Gastroesophageal sphincter (tissue), 3 donors: Measurements from ENCODE around the gene PAX7.

Experiments
- CTCF ChIP-seq, 4 experiments: fragments of 200-600 bp in 2 of 4; fragments of 450-650 bp in 2 of 4; sonication (generic) in 1 of 4; IDR thresholded peaks; one replicate each; pipeline ENCODE4 v1.5.1; 2017 to 2019; ENCODE audit warnings: antibody characterized with exemption in 4 of 4, mild to moderate bottlenecking in 2 of 4, moderate library complexity in 2 of 4
- EP300 ChIP-seq: sonication (generic); formaldehyde crosslinking; IDR thresholded peaks from one replicate; pipeline ENCODE4 v1.6.1; 2017; ENCODE audit warnings: antibody characterized with exemption, mild to moderate bottlenecking
- POLR2A ChIP-seq, 2 donors: fragments of 450-650 bp; IDR thresholded peaks; one replicate each; pipeline ENCODE4 v1.6.1; 2017; ENCODE audit warnings: antibody characterized with exemption in 2 of 2, mild to moderate bottlenecking in 2 of 2, moderate library complexity in 1 of 2
- POLR2AphosphoS5 ChIP-seq: sonication (generic); formaldehyde crosslinking; IDR thresholded peaks from one replicate; pipeline ENCODE4 v1.6.1; 2017; ENCODE audit warnings: antibody characterized with exemption

DNA sequence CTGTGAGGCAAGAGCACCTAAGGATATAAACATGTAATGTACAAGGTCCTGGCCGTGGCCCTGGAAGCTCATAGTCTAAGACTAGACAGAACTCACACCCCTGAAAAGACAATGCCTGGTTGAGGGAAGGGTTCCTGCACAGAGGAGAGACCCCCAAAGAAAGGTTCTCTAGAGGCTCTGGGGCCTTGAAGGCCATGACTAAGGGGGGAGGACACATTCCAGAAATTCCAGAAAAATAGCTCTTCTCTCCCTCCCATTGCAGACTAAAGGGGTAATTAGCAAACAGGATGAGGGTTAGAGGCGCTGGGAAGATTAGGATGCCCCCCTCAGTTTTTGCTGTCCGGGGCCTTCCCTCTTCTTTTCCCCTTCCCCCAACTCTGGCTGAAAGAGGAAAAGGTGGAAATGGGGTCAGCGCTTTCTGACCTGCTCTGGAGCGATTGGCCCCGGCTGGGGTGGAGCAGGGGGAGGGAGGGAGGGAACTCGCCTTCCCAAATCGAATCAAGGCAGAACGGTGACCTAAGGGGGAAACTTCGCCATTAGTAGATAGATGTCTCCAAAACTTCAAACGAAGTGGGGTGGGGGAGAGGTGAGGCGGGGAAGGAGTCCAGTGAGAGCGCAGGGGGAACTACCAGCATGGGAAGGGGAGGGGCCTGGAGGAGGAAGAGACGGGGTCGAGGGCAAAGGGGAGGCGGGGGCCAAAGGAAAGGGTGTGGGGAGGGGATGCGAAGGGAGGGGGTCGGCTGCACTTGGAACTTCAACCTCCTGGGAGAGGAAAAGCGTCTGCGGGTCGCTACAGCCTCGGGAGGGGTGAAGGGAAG lies 11.8 kb downstream of the PAX7 start:
- TF ChIP-seq CTCF (IDR thresholded peaks at IDR 0.05) (no peak), POLR2AphosphoS5 (no peak), POLR2A (IDR thresholded peaks at IDR 0.05) (no peak), EP300 (no peak)
